Activated CD4-positive, alpha-beta memory T cell treated with anti-CD3 and anti-CD28 coated beads, Interleukin-2, amount 10 ng/mL, durations not matched to agents 7 days and 5 days (primary cell): ENCODE data around the gene PUM1. TPM values are rescaled to one million over a fixed set of nuclear protein-coding genes. Genes with fewer than 3 reads are reported as not detected.
"Not testable (repeated sequence)": the region's sequence is repeated elsewhere in the genome, so short reads cannot be mapped to it uniquely, and the experiment has no call there.

Source experiments
- CTCF ChIA-PET: fragments of 350-600 bp; sonication (Branson Sonifier 250); formaldehyde crosslinking; loops from one replicate; lab custom pipeline; 2021; ENCODE audit warnings: antibody characterized with exemption, inconsistent platforms; lab: Charles Lee
- POLR2A ChIA-PET: fragments of 350-600 bp; sonication (Branson Sonifier 250); formaldehyde crosslinking; loops from one replicate; lab custom pipeline; 2021; ENCODE audit warnings: antibody characterized with exemption; lab: Charles Lee
- DNase-seq: peaks from one replicate; pipeline ENCODE4 v3.0.0-alpha.2; 2020
- H3K27ac Mint-ChIP-seq: one replicate; pipeline ENCODE4 v1.8.0; 2021; ENCODE audit warnings: mild to moderate bottlenecking, mixed read lengths
- H3K27me3 Mint-ChIP-seq: one replicate; pipeline ENCODE4 v1.8.0; 2021; ENCODE audit warnings: mixed read lengths
- H3K36me3 Mint-ChIP-seq: one replicate; pipeline ENCODE4 v1.8.0; 2021; ENCODE audit warnings: low read depth, mixed read lengths
- H3K4me1 Mint-ChIP-seq: one replicate; pipeline ENCODE4 v1.8.0; 2021; ENCODE audit warnings: mixed read lengths
- H3K4me3 Mint-ChIP-seq: one replicate; pipeline ENCODE4 v1.8.0; 2021; ENCODE audit warnings: mild to moderate bottlenecking, mixed read lengths
- H3K9me3 Mint-ChIP-seq: one replicate; pipeline ENCODE4 v1.8.0; 2021; ENCODE audit warnings: mixed read lengths
- total RNA-seq, 2 experiments: library from RNA; stranded (reverse); gene quantifications; one replicate each; pipeline ENCODE4 v1.2.3, GENCODE V29; 2021

PUM1 gene
- total RNA-seq, 2 experiments from 2014 or later: 86.8 to 87.4 TPM

DNA sequence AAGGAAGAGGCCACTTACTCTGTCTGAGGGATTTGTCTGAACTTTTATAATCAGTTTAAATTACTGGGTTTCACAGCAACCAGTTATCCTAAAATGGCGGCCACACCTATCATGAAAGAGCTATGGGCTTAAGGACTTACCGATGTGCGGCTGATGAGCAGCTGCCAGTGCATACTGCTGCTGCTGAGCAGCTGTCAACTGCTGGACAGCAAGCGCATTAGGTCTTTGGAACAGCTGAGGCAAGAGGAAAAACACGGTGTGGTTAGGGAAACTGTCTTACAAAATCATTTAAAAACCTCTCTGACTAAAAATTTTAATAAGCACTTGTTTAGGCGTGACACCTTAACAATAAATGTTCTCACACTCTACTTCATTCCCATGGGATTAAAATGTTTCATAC is 84.3 kb downstream of the PUM1 start:
- H3K9me3 Mint-ChIP-seq: no peaks in the 10 kb centered on the region
- H3K27ac Mint-ChIP-seq: no peak overlapping the region
- no peak for DNase-seq
- H3K27me3 Mint-ChIP-seq: no peaks in the 10 kb centered on the region
- peaks cover 39% of the 10 kb centered on the region for H3K4me1 Mint-ChIP-seq
- POLR2A ChIA-PET: interaction anchor here (1.3 kb wide), 1 partner anchor 315 kb away, joined by 3 read pairs; the partner anchor contains the start of genes SNRNP40 and ZCCHC17
- H3K36me3 Mint-ChIP-seq: peaks cover 71% of the 10 kb centered on the region
- CTCF ChIA-PET: interaction anchor here (0.9 kb wide), 1 partner anchor 11 kb away, joined by 3 read pairs; no protein-coding TSS in a partner anchor
- no peak overlapping the region for H3K4me3 Mint-ChIP-seq

DNA sequence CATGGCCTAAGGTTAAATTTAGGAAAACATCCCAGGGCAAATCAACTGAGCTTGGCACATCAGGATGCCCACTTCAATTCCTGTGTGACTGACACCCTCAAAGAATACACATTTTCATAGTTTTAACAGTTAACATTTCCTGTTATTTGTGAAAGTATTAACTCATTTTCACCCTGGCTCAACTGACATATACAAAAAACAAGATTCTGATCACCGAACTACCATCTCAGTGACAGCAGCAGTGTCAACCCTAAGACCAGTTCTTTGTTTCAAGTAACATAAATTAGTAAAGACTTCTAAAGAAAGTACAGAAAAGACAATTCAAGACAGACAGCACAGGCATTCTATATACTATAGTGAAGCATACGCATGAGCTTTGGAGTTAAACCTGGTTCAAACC is 88.0 kb downstream of the PUM1 start:
- H3K36me3 Mint-ChIP-seq: peaks cover 71% of the 10 kb centered on the region
- CTCF ChIA-PET: no interaction called here
- H3K9me3 Mint-ChIP-seq: no peaks in the 10 kb centered on the region
- H3K27ac Mint-ChIP-seq: peak overlapping the region; percentile 69
- peaks cover 33% of the 10 kb centered on the region for H3K4me1 Mint-ChIP-seq
- POLR2A ChIA-PET: interaction anchor here (1.2 kb wide), 1 partner anchor 319 kb away, joined by 3 read pairs; the partner anchor contains the start of genes SNRNP40 and ZCCHC17
- no peak overlapping the region for H3K4me3 Mint-ChIP-seq
- DNase-seq: no peak
- no peaks in the 10 kb centered on the region for H3K27me3 Mint-ChIP-seq

DNA sequence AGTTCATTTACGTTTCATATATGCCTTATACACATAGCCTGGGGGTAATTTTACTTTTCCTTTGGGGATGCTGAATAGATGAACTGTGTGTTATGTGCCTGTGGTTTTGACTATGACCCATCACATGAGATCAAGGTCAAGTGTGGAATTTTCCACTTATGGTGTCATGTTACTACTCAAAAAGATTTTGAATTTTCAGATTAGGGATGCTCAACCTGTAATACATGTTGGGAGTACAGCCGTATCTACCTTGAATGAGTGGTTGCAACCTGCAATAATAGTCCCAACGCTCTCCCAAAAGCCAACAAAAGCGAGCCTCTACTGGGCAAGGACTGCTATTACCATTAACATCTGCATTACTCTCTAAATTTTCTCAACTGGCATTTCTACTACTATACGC is 88.4 kb downstream of the PUM1 start:
- Mint-ChIP-seq H3K4me3 (no peak overlapping the region), H3K4me1 (peaks cover 31% of the 10 kb centered on the region), H3K9me3 (no peaks in the 10 kb centered on the region), H3K36me3 (peaks cover 67% of the 10 kb centered on the region), H3K27me3 (no peaks in the 10 kb centered on the region), H3K27ac (peak overlapping the region; percentile 69)
- ChIA-PET CTCF (interaction anchor here (1.1 kb wide), 1 partner anchor 17 kb away, joined by 3 read pairs; no protein-coding TSS in a partner anchor), POLR2A (interaction anchor here (1.2 kb wide), 1 partner anchor 319 kb away, joined by 3 read pairs; the partner anchor contains the start of genes SNRNP40 and ZCCHC17)
- DNase-seq: no peak

DNA sequence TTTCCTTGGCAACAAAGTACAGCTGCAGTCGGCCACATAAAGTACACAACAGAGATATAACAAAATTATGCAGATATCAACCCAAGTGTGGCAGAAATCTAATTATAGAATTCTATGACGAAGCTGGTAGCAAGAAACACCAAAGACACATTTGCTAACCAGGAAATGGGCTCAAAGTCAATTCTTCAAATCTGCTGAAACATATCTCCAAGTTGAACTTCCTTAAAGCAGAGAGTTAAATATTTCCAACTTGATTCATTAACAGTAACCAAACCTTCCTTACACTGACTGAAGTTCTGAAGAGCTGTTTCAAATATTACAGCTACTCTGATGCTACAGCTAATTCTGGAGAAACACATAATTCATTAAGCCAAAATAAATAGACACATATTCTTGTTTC is 89.4 kb downstream of the PUM1 start:
- Mint-ChIP-seq H3K4me3 (no peak overlapping the region), H3K36me3 (peaks cover 58% of the 10 kb centered on the region), H3K4me1 (peaks cover 33% of the 10 kb centered on the region), H3K27ac (peak overlapping the region; percentile 61), H3K27me3 (no peaks in the 10 kb centered on the region), H3K9me3 (no peaks in the 10 kb centered on the region)
- no peak for DNase-seq
- ChIA-PET POLR2A (interaction anchor here (1.0 kb wide), 1 partner anchor 8 kb away, joined by 3 read pairs; no protein-coding TSS in a partner anchor), CTCF (interaction anchor here (1.1 kb wide), 1 partner anchor 16 kb away, joined by 3 read pairs; no protein-coding TSS in a partner anchor)

DNA sequence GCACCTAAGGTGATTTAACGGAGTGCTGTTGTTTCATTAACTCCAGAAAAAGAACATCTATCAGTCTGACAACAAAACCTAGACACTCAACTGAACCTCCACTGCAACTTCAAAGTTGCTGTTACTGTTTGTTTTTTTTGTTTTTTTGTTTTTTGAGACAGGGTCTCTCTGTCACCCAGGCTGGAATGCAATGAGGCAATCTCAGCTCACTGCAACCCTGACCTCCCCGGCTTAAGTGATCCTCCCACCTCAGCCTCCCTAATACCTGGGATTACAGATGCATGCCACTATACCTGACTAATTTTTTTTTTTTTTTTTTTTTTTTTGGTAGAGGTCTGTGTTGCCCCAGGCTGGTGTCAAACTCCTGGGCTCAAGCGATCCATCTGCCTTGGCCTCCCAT is 90.3 kb downstream of the PUM1 start:
- no peak overlapping the region for H3K4me3 Mint-ChIP-seq
- H3K27ac Mint-ChIP-seq: no peak overlapping the region
- DNase-seq: no peak
- peaks cover 50% of the 10 kb centered on the region for H3K36me3 Mint-ChIP-seq
- peaks cover 39% of the 10 kb centered on the region for H3K4me1 Mint-ChIP-seq
- no peaks in the 10 kb centered on the region for H3K9me3 Mint-ChIP-seq
- ChIA-PET CTCF (interaction anchor here (0.6 kb wide), 1 partner anchor 39 kb away, joined by 3 read pairs; no protein-coding TSS in a partner anchor), POLR2A (no interaction called here)
- no peaks in the 10 kb centered on the region for H3K27me3 Mint-ChIP-seq

DNA sequence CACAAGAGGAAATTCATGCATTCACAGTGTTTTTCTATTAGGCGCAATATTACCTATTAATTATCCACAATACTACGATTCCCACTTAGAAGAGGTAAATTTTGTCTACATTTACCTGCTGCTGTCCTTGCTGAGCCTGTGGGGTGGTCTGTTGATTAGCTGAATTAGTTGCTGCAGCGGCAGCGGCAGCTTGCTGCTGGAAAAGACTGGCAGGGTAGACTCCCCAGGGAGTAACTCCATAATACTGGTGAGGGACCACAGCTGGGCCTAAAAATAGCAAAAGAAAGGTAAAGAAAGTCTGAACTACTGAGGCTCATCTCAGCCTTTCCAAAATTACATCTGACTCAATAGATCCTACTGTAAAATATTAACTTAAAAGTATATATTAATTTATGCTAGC is 91.0 kb downstream of the PUM1 start:
- H3K9me3 Mint-ChIP-seq: no peaks in the 10 kb centered on the region
- no peaks in the 10 kb centered on the region for H3K27me3 Mint-ChIP-seq
- peaks cover 44% of the 10 kb centered on the region for H3K4me1 Mint-ChIP-seq
- no peak overlapping the region for H3K4me3 Mint-ChIP-seq
- H3K36me3 Mint-ChIP-seq: peaks cover 49% of the 10 kb centered on the region
- CTCF ChIA-PET: interaction anchor here (0.7 to 1.1 kb wide), 2 partner anchors 11 to 15 kb away, joined by 3 read pairs; no protein-coding TSS in a partner anchor
- H3K27ac Mint-ChIP-seq: no peak overlapping the region
- POLR2A ChIA-PET: interaction anchor here (0.7 kb wide), 1 partner anchor 10 kb away, joined by 3 read pairs; no protein-coding TSS in a partner anchor
- no peak for DNase-seq

DNA sequence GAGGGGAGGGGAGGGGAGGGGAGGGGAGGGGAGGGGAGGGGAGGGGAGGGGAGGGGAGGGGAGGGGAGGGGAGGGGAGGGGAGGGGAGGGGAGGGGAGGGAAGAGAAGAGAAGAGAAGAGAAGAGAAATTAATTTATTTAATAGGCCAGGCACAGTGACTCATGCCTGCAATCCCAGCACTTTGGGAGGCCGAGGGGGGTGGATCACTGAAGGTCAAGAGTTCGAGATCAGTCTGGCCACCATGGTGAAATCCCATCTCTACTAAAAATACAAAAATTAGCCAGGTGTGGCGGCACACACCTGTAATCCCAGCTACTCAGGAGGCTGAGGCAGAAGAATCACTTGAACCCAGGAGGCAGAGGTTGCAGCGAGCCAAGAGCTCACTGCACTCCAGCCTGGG is 93.2 kb downstream of the PUM1 start:
- H3K27me3 Mint-ChIP-seq, H3K4me3 Mint-ChIP-seq, H3K9me3 Mint-ChIP-seq, POLR2A ChIA-PET, DNase-seq, H3K27ac Mint-ChIP-seq: not testable (repeated sequence)
- CTCF ChIA-PET: interaction anchor here (0.7 kb wide), 1 partner anchor 1626 kb away, joined by 3 read pairs; no protein-coding TSS in a partner anchor
- Mint-ChIP-seq H3K4me1 (peaks cover 31% of the 10 kb centered on the region), H3K36me3 (peaks cover 42% of the 10 kb centered on the region)

DNA sequence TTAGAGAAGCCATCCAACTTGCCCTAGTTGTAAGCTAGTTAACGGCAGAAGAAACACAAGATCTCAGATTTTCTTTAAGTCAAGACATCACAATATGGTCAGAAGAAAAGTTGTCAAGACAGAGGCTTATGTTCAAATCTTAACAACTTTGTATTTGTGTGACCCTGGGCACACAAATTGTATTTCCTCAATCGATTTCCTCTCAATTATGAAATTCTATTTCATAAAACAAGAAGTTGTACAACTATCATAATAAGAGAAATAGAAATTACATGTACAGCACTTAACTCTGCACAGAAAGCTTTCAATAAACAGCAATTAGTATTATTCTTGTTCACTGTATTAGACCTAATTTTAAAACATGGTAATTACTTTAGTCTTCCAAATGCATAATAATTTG is 94.0 kb downstream of the PUM1 start:
- Mint-ChIP-seq H3K9me3 (no peaks in the 10 kb centered on the region), H3K27ac (no peak overlapping the region), H3K4me1 (peaks cover 22% of the 10 kb centered on the region), H3K27me3 (no peaks in the 10 kb centered on the region), H3K36me3 (peaks cover 41% of the 10 kb centered on the region), H3K4me3 (no peak overlapping the region)
- no peak for DNase-seq
- ChIA-PET CTCF (no interaction called here), POLR2A (no interaction called here)

DNA sequence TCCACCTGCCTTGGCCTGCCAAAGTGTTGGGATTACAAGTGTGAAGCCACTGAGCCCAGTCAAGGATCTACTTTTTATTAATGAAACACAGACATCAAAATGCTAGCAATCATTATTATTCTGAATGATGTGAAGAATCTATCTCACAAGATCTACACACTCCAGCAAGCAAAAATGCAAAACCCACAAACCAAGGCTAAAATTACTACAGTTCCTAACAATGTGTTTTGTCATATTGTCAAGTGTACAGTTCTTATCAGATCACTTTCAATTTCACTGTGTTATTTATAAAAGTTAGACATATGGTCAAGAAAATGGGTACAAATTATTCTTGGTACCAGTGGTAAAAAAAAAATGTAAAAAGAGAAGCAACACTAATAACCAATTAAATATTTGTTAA is 95.6 kb downstream of the PUM1 start:
- peaks cover 16% of the 10 kb centered on the region for H3K4me1 Mint-ChIP-seq
- H3K36me3 Mint-ChIP-seq: peaks cover 46% of the 10 kb centered on the region
- ChIA-PET CTCF (no interaction called here), POLR2A (no interaction called here)
- no peaks in the 10 kb centered on the region for H3K9me3 Mint-ChIP-seq
- no peak overlapping the region for H3K4me3 Mint-ChIP-seq
- H3K27me3 Mint-ChIP-seq: no peaks in the 10 kb centered on the region
- DNase-seq: no peak
- no peak overlapping the region for H3K27ac Mint-ChIP-seq

DNA sequence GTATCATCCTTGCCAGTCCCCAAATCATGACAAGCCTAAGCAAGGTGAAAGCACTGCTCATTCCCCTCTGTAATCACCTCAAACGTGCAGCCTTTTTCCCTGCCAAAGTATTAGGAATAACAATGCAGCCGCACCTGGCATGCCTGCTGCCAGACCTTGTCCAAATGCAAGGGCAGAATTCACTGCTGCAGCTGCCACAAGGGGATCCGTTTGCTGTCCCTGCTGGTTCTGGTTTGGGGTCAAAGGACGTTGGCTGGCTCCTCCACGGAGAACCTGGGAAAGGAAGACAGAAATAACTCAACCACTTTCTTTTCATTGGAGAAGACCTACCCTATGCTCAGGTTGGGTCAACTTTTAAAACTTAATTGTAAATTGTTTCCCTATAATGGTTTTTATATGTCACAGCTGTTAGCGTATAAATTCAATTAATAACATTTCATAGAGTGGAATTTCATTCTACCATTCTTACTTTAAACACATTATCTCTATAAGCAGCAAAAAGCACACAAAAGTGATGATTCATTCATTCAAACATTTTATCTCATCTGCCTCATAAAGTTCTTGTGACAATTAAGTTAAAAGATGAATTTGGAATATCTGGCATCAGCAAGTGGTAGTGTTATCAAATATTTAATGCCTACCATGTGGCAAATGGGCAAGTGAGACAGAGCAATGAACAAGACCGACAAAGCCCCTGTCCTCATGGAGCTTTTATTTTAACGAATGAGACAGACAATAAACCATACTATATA is 97.1 kb downstream of the PUM1 start:
- POLR2A ChIA-PET: interaction anchor here (1.0 kb wide), 1 partner anchor 72 kb away, joined by 3 read pairs; no protein-coding TSS in a partner anchor

DNA sequence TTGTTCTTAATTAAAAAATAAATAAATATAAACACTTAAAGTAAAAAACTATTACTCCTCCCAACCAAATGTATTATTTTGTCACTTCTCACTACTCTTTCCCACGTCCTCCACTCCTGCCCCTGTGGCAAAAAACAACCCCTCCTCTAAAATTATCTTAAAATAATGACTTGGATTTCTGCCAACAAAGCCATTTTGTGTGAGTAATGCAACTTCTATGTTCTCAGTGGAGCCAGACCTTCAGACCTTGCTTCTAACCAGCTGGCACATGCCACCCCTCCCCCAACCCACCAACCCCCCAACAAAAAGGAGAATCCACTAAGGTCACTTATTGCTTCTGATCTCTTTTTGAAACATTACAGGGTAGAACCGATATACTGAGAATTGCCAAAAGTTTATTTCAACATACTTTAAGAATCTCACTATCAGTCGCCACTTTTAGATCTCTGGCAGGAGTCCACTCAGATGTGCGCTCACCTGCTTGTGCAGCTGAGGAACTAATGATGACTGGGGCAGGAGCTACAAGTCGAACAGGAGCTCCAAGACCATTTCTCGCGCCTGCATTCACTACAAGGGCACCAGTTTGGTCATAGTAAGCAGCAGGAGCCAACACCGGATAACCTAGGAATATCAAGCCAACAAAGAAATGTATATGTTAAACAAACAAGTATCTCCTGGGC is 98.7 kb downstream of the PUM1 start:
- no peaks in the 10 kb centered on the region for H3K27me3 Mint-ChIP-seq
- ChIA-PET CTCF (no interaction called here), POLR2A (interaction anchor here (1.0 kb wide), 2 partner anchors 73 to 99 kb away, joined by 3 read pairs; no protein-coding TSS in a partner anchor)
- no peak for DNase-seq
- H3K4me1 Mint-ChIP-seq: peaks cover 15% of the 10 kb centered on the region
- no peak overlapping the region for H3K4me3 Mint-ChIP-seq
- no peak overlapping the region for H3K27ac Mint-ChIP-seq
- H3K9me3 Mint-ChIP-seq: no peaks in the 10 kb centered on the region
- H3K36me3 Mint-ChIP-seq: peaks cover 60% of the 10 kb centered on the region

More for the DNA sequence above, 97.1 kb downstream of the PUM1 start:
- Mint-ChIP-seq H3K4me1 (peaks cover 15% of the 10 kb centered on the region), H3K9me3 (no peaks in the 10 kb centered on the region), H3K36me3 (peaks cover 52% of the 10 kb centered on the region), H3K27ac (no peak overlapping the region), H3K27me3 (no peaks in the 10 kb centered on the region), H3K4me3 (no peak overlapping the region)
- no peak for DNase-seq
- CTCF ChIA-PET: no interaction called here

DNA sequence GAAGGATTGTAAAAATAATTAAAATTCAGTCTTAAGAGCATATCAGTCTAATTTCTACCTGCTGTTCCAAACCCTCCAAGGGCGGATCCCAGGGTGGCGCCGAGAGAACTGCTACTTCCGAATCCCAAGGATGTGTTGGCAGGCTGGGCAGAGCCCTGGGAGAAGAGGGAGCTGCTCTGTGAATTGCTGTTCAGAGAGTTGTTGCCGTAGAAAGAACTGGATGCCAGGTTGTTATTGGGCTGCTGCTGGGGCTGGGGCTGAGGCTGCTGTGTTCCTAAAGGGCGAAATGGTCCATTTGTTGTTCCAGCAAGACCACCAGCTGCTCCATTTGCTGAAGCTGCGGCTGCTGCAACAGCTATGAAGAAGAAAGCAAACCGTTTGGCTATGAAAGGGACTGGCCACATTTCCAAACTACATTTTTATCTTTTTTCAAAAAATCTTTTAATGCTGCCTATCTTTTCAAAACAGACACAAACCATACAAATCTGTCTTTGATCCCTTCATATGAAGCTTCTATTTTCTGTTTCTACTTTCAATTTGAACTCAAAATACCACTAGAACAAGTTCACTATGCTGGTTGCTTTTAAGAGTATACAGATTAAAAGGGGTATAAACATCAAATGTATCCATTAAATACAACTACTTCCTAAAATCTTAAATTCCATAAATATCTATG is 99.5 kb downstream of the PUM1 start:
- Mint-ChIP-seq H3K27ac (no peak overlapping the region), H3K27me3 (no peaks in the 10 kb centered on the region), H3K4me3 (no peak overlapping the region), H3K9me3 (no peaks in the 10 kb centered on the region), H3K36me3 (peaks cover 64% of the 10 kb centered on the region), H3K4me1 (peaks cover 13% of the 10 kb centered on the region)
- DNase-seq: no peak
- ChIA-PET CTCF (no interaction called here), POLR2A (interaction anchor here (1.0 kb wide), 1 partner anchor 100 kb away, joined by 3 read pairs; no protein-coding TSS in a partner anchor)
